Bone marrow (tissue), 2 donors: ENCODE data around the gene MTARC2.
A peak's percentile ranks its signal among the peaks of the same experiment; 100 is the strongest.

Source experiments
- DNase-seq, 2 donors: peaks; one replicate each; lab custom pipeline; 2025; lab: John Stamatoyannopoulos, UW

MTARC2 gene

GRCh38 chr1:220800262-220800661 is 52.1 kb downstream of the MTARC2 start:
- no peak for DNase-seq

- no peak for DNase-seq
Measured at GRCh38 chr1:220803401-220804201, 55.5 kb downstream of the MTARC2 start.

- no peak for DNase-seq
Measured at GRCh38 chr1:220804202-220804586, 56.1 kb downstream of the MTARC2 start.

- no peak for DNase-seq
Measured at GRCh38 chr1:220806408-220806807, 58.3 kb downstream of the MTARC2 start.

GRCh38 chr1:220807726-220808125 is 59.6 kb downstream of the MTARC2 start:
- no peak for DNase-seq

- DNase-seq, result no peak
Measured at GRCh38 chr1:220808345-220809186, 60.4 kb downstream of the MTARC2 start.

GRCh38 chr1:220809187-220809550 is 61.0 kb downstream of the MTARC2 start:
- DNase-seq, result no peak

GRCh38 chr1:220809704-220810103 is 61.6 kb downstream of the MTARC2 start:
- DNase-seq, result no peak

- DNase-seq, result peak; percentile 13 to 66
Measured at GRCh38 chr1:220810179-220810653, 62.1 kb downstream of the MTARC2 start.

- no peak for DNase-seq
Measured at GRCh38 chr1:220810963-220811362, 62.8 kb downstream of the MTARC2 start.

GRCh38 chr1:220811695-220812094 is 63.6 kb downstream of the MTARC2 start:
- DNase-seq, result no peak

- DNase-seq, result no peak
Measured at GRCh38 chr1:220812308-220812707, 64.2 kb downstream of the MTARC2 start.

GRCh38 chr1:220813013-220813412 is 64.9 kb downstream of the MTARC2 start:
- no peak for DNase-seq

GRCh38 chr1:220815409-220815808 is 67.3 kb downstream of the MTARC2 start:
- DNase-seq, result no peak

GRCh38 chr1:220817907-220818306 is 69.8 kb downstream of the MTARC2 start:
- no peak for DNase-seq

- DNase-seq, result no peak
Measured at GRCh38 chr1:220818421-220819173, 70.5 kb downstream of the MTARC2 start.

- no peak for DNase-seq
Measured at GRCh38 chr1:220819467-220820026, 71.4 kb downstream of the MTARC2 start.

GRCh38 chr1:220824031-220824989 is 76.2 kb downstream of the MTARC2 start:
- no peak for DNase-seq

GRCh38 chr1:220825819-220826551 is 77.9 kb downstream of the MTARC2 start:
- DNase-seq, result no peak

GRCh38 chr1:220826729-220827128 is 78.6 kb downstream of the MTARC2 start:
- DNase-seq, result no peak
